ENCODE measurements around the gene SHROOM2. TPM values are rescaled to one million over a fixed set of nuclear protein-coding genes. Genes with fewer than 3 reads are reported as not detected.

The SHROOM2 gene
- total RNA-seq, 1 experiment from 2014 or later, result 5.3 TPM

DNA sequence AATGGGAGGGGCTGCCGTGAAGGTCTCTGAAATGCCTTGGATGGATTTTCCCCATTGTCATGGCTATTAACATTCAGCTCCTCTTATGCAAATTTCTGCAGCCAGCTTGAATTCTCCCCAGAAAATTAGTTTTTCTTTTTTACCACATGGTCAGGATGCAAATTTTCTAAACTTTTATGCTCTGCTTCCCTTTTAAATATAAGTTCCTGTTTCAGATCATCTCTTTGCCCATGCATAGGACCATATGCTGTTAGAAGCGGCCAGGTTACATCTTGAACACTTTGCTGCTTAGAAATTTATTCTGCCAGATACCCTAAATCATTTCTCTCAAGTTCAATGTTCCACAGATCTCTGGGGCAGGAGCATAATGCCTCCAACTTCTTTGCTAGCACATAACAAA, 167.2 kb downstream of the SHROOM2 start:
- RAD21 ChIA-PET (ENCODE audit: low non-redundant PET in 1 of 2, low total read pairs in 2 of 2, uncharacterized antibody in 2 of 2, unreplicated experiment in 2 of 2), result no interaction called here
- no TSS peak for BruUV-seq (replicated peaks)
- no peaks in the 10 kb centered on the region for H3K27me3 ChIP-seq (ENCODE audit: insufficient read depth, low read length)
- no peak for TF ChIP-seq POLR2A (IDR thresholded peaks at IDR 0.05; ENCODE audit: borderline replicate concordance, extremely low read depth, insufficient read depth, insufficient read length)
- TF ChIP-seq EGR1 (IDR thresholded peaks at IDR 0.05; ENCODE audit: low read depth), result no peak
- no peak for TF ChIP-seq ELF1 (IDR thresholded peaks at IDR 0.05; ENCODE audit: borderline replicate concordance, low read depth)
- TF ChIP-seq, protein P1, sequence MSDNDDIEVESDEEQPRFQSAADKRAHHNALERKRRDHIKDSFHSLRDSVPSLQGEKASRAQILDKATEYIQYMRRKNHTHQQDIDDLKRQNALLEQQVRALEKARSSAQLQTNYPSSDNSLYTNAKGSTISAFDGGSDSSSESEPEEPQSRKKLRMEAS (IDR thresholded peaks at IDR 0.05), result no peak
- no peak for TF ChIP-seq SP1 (IDR thresholded peaks at IDR 0.05; ENCODE audit: low read depth)
- TF ChIP-seq CEBPB (IDR thresholded peaks at IDR 0.05; ENCODE audit: low read depth), result no peak
- TF ChIP-seq EZH2phosphoT487 (IDR thresholded peaks at IDR 0.05; ENCODE audit: borderline replicate concordance), result no peak
- no peak for TF ChIP-seq CBX3 (IDR thresholded peaks at IDR 0.05; ENCODE audit: low read depth)
- TF ChIP-seq TCF7L2 (IDR thresholded peaks at IDR 0.05; ENCODE audit: borderline replicate concordance, extremely low read depth, insufficient read depth, insufficient read length), result no peak
- TF ChIP-seq SRF (IDR thresholded peaks at IDR 0.05; ENCODE audit: low read depth), result no peak
- no peak for TF ChIP-seq SIN3A (IDR thresholded peaks at IDR 0.05; ENCODE audit: low read depth)
- H3K27ac ChIP-seq (ENCODE audit: low read depth, low read length), result no peak overlapping the region
- no peaks in the 10 kb centered on the region for H3K79me2 ChIP-seq (ENCODE audit: insufficient read depth, low read length)
- no peak overlapping the region for H3K4me2 ChIP-seq (ENCODE audit: low read length)
- no peak overlapping the region for H3K9ac ChIP-seq (ENCODE audit: low read length)
- H3K4me3 ChIP-seq (replicated peaks in 1 of 2; ENCODE audit: low read depth in 1 of 2, low read length in 2 of 2), result no peak overlapping the region
- no peaks in the 10 kb centered on the region for H3K9me3 ChIP-seq (ENCODE audit: control insufficient read depth in 1 of 2, insufficient read depth in 1 of 2, low read depth in 1 of 2, low read length in 2 of 2)
- intact Hi-C loops (cut with micrococcal nuclease), result no loop called here
- POLR2A ChIA-PET, result no interaction called here
- CTCF ChIA-PET, result no interaction called here
- no peaks in the 10 kb centered on the region for H3K36me3 ChIP-seq (ENCODE audit: control insufficient read depth in 1 of 2, insufficient read depth in 2 of 2, low read length in 2 of 2)
- no peaks in the 10 kb centered on the region for H3K4me1 ChIP-seq (ENCODE audit: control insufficient read depth in 1 of 2, insufficient read depth in 2 of 2, low read length in 2 of 2)
- no peaks in the 10 kb centered on the region for H3K9me2 ChIP-seq (ENCODE audit: insufficient read depth)
- H4K20me1 ChIP-seq (ENCODE audit: insufficient read depth), result no peaks in the 10 kb centered on the region
- no peak for DNase-seq (ENCODE audit: low read depth, low spot score)
- no peak for ATAC-seq
- no peak overlapping the region for H2AFZ ChIP-seq (ENCODE audit: low read depth, low read length, poor library complexity, severe bottlenecking)

DNA sequence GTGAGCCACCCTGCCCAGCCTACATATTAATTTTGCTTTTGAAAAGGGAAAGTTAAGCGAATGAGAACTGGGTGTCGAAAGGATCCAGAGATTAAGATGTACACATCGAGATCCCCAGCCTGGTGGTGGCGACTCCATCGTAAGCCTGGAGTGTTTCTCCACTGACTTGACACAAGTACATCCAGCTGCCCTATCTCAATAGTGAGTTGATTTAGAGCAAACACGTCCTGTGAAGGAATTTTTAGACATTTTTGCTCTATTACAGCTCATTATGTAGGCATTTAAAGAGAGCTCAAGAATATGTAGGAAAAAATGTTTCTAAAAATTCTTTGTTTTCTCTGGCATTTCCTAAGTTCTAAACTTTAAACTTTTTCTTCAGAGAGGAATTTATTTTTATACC, 169.3 kb downstream of the SHROOM2 start:
- H4K20me1 ChIP-seq (ENCODE audit: insufficient read depth), result no peaks in the 10 kb centered on the region
- no peak overlapping the region for H3K27ac ChIP-seq (ENCODE audit: low read depth, low read length)
- no peak overlapping the region for H3K4me3 ChIP-seq (replicated peaks in 1 of 2; ENCODE audit: low read depth in 1 of 2, low read length in 2 of 2)
- intact Hi-C loops (cut with micrococcal nuclease), result no loop called here
- ChIA-PET RAD21 (ENCODE audit: low non-redundant PET in 1 of 2, low total read pairs in 2 of 2, uncharacterized antibody in 2 of 2, unreplicated experiment in 2 of 2) (no interaction called here), POLR2A (no interaction called here), CTCF (no interaction called here)
- BruUV-seq (replicated peaks), result no TSS peak
- no peaks in the 10 kb centered on the region for H3K27me3 ChIP-seq (ENCODE audit: insufficient read depth, low read length)
- H3K9ac ChIP-seq (ENCODE audit: low read length), result no peak overlapping the region
- H2AFZ ChIP-seq (ENCODE audit: low read depth, low read length, poor library complexity, severe bottlenecking), result no peak overlapping the region
- DNase-seq (ENCODE audit: low read depth, low spot score) (no peak), ATAC-seq (no peak)
- TF ChIP-seq SP1 (IDR thresholded peaks at IDR 0.05; ENCODE audit: low read depth) (no peak), ZNF274 (IDR thresholded peaks at IDR 0.05; ENCODE audit: low read depth, low read length) (no peak), EGR1 (IDR thresholded peaks at IDR 0.05; ENCODE audit: low read depth) (no peak), POLR2AphosphoS5 (IDR thresholded peaks at IDR 0.05; ENCODE audit: low read depth, low read length) (no peak), JUND (IDR thresholded peaks at IDR 0.05) (no peak), CEBPB (IDR thresholded peaks at IDR 0.05; ENCODE audit: low read depth) (no peak), CBX3 (IDR thresholded peaks at IDR 0.05; ENCODE audit: low read depth) (no peak), TCF7L2 (IDR thresholded peaks at IDR 0.05; ENCODE audit: borderline replicate concordance, extremely low read depth, insufficient read depth, insufficient read length) (no peak), ELF1 (IDR thresholded peaks at IDR 0.05; ENCODE audit: borderline replicate concordance, low read depth) (no peak), SIN3A (IDR thresholded peaks at IDR 0.05; ENCODE audit: low read depth) (no peak)
- TF ChIP-seq, protein P1 (IDR thresholded peaks at IDR 0.05), result no peak
- TF ChIP-seq, protein P2, sequence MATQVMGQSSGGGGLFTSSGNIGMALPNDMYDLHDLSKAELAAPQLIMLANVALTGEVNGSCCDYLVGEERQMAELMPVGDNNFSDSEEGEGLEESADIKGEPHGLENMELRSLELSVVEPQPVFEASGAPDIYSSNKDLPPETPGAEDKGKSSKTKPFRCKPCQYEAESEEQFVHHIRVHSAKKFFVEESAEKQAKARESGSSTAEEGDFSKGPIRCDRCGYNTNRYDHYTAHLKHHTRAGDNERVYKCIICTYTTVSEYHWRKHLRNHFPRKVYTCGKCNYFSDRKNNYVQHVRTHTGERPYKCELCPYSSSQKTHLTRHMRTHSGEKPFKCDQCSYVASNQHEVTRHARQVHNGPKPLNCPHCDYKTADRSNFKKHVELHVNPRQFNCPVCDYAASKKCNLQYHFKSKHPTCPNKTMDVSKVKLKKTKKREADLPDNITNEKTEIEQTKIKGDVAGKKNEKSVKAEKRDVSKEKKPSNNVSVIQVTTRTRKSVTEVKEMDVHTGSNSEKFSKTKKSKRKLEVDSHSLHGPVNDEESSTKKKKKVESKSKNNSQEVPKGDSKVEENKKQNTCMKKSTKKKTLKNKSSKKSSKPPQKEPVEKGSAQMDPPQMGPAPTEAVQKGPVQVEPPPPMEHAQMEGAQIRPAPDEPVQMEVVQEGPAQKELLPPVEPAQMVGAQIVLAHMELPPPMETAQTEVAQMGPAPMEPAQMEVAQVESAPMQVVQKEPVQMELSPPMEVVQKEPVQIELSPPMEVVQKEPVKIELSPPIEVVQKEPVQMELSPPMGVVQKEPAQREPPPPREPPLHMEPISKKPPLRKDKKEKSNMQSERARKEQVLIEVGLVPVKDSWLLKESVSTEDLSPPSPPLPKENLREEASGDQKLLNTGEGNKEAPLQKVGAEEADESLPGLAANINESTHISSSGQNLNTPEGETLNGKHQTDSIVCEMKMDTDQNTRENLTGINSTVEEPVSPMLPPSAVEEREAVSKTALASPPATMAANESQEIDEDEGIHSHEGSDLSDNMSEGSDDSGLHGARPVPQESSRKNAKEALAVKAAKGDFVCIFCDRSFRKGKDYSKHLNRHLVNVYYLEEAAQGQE (IDR thresholded peaks at IDR 0.05; ENCODE audit: low read depth), result no peak
- TF ChIP-seq, protein P3, sequence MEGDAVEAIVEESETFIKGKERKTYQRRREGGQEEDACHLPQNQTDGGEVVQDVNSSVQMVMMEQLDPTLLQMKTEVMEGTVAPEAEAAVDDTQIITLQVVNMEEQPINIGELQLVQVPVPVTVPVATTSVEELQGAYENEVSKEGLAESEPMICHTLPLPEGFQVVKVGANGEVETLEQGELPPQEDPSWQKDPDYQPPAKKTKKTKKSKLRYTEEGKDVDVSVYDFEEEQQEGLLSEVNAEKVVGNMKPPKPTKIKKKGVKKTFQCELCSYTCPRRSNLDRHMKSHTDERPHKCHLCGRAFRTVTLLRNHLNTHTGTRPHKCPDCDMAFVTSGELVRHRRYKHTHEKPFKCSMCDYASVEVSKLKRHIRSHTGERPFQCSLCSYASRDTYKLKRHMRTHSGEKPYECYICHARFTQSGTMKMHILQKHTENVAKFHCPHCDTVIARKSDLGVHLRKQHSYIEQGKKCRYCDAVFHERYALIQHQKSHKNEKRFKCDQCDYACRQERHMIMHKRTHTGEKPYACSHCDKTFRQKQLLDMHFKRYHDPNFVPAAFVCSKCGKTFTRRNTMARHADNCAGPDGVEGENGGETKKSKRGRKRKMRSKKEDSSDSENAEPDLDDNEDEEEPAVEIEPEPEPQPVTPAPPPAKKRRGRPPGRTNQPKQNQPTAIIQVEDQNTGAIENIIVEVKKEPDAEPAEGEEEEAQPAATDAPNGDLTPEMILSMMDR (IDR thresholded peaks at IDR 0.05 in 2 of 3, conservative IDR thresholded peaks at IDR 0.05 in 1 of 3; ENCODE audit: borderline replicate concordance in 1 of 3, insufficient read depth in 1 of 3, low read depth in 2 of 3, low read length in 2 of 3), result no peak
- H3K79me2 ChIP-seq (ENCODE audit: insufficient read depth, low read length), result no peaks in the 10 kb centered on the region
- H3K36me3 ChIP-seq (ENCODE audit: control insufficient read depth in 1 of 2, insufficient read depth in 2 of 2, low read length in 2 of 2), result no peaks in the 10 kb centered on the region
- H3K4me2 ChIP-seq (ENCODE audit: low read length), result no peak overlapping the region
- no peaks in the 10 kb centered on the region for H3K9me3 ChIP-seq (ENCODE audit: control insufficient read depth in 1 of 2, insufficient read depth in 1 of 2, low read depth in 1 of 2, low read length in 2 of 2)
- H3K4me1 ChIP-seq (ENCODE audit: control insufficient read depth in 1 of 2, insufficient read depth in 2 of 2, low read length in 2 of 2), result no peaks in the 10 kb centered on the region
- no peaks in the 10 kb centered on the region for H3K9me2 ChIP-seq (ENCODE audit: insufficient read depth)

All from HCT116 (cell line).